CD4-positive, alpha-beta memory T cell (primary cell): ENCODE data around the gene PXYLP1. TPM values are rescaled to one million over a fixed set of nuclear protein-coding genes. Genes with fewer than 3 reads are reported as not detected.

Source experiments
- CTCF ChIA-PET: fragments of 350-600 bp; sonication (Branson Sonifier 250); formaldehyde crosslinking; loops from one replicate; lab custom pipeline; 2021; ENCODE audit warnings: inconsistent platforms; ENCODE audit not compliant: partially characterized antibody; lab: Charles Lee
- POLR2A ChIA-PET: fragments of 350-600 bp; sonication (Branson Sonifier 250); formaldehyde crosslinking; loops from one replicate; lab custom pipeline; 2021; ENCODE audit not compliant: partially characterized antibody; lab: Charles Lee
- DNase-seq, 5 donors: peaks; one replicate each; pipeline versions ENCODE4 v3.0.0 to v3.0.0-alpha.2; 2020 to 2022; ENCODE audit warnings: mixed read lengths in 1 of 5
- H3K27ac ChIP-seq: one replicate; pipeline ENCODE4 v1.7.0; 2013; ENCODE audit warnings: low read depth, low read length
- H3K27me3 ChIP-seq: 2 replicates; pipeline ENCODE4 v1.7.0; 2013; ENCODE audit warnings: mild to moderate bottlenecking, low read length, moderate library complexity; ENCODE audit not compliant: insufficient read depth
- H3K36me3 ChIP-seq: 2 replicates; pipeline ENCODE4 v1.7.0; 2013; ENCODE audit warnings: mild to moderate bottlenecking, low read length, moderate library complexity; ENCODE audit not compliant: insufficient read depth
- H3K4me1 ChIP-seq: 2 replicates; pipeline ENCODE4 v1.7.0; 2013; ENCODE audit warnings: mild to moderate bottlenecking, low read length, moderate library complexity; ENCODE audit not compliant: insufficient read depth
- H3K4me3 ChIP-seq, 2 donors: one replicate each; pipeline ENCODE4 v1.7.0; 2013; ENCODE audit warnings: low read length in 2 of 2, mild to moderate bottlenecking in 1 of 2
- H3K9me3 ChIP-seq, 2 donors: one replicate each; pipeline ENCODE4 v1.7.0; 2013; ENCODE audit warnings: low read length in 2 of 2, control low read depth in 1 of 2; ENCODE audit not compliant: control insufficient read depth in 1 of 2
- H3K27ac Mint-ChIP-seq, 7 donors: one replicate each; pipeline ENCODE4 v1.8.0; 2020 to 2021; ENCODE audit warnings: mixed read lengths in 7 of 7, mild to moderate bottlenecking in 6 of 7, inconsistent platforms in 3 of 7, moderate library complexity in 3 of 7
- H3K27me3 Mint-ChIP-seq, 2 donors: one replicate each; pipeline ENCODE4 v1.8.0; 2020 to 2021; ENCODE audit warnings: mixed read lengths in 2 of 2
- H3K36me3 Mint-ChIP-seq, 2 donors: one replicate each; pipeline ENCODE4 v1.8.0; 2020 to 2021; ENCODE audit warnings: mixed read lengths in 2 of 2, inconsistent platforms in 1 of 2, mild to moderate bottlenecking in 1 of 2
- H3K4me1 Mint-ChIP-seq, 4 donors: one replicate each; pipeline ENCODE4 v1.8.0; 2020 to 2021; ENCODE audit warnings: mixed read lengths in 4 of 4, mild to moderate bottlenecking in 1 of 4
- H3K4me3 Mint-ChIP-seq, 8 donors: one replicate each; pipeline ENCODE4 v1.8.0; 2020 to 2021; ENCODE audit warnings: mixed read lengths in 8 of 8, mild to moderate bottlenecking in 7 of 8, moderate library complexity in 6 of 8, inconsistent platforms in 3 of 8
- H3K9me3 Mint-ChIP-seq, 8 donors: one replicate each; pipeline ENCODE4 v1.8.0; 2020 to 2021; ENCODE audit warnings: mixed read lengths in 8 of 8, mild to moderate bottlenecking in 5 of 8, inconsistent platforms in 3 of 8, moderate library complexity in 1 of 8
- intact Hi-C: fragments of 100-400 bp; cut with micrococcal nuclease; formaldehyde crosslinking; loops from one replicate; pipeline ENCODE4 v1.15.1; 2023
- polyA plus RNA-seq, 2 donors: library from polyadenylated mRNA; unstranded; fragments of 300-500 nt; fragmentation: Illumina TruSeq; gene quantifications; one replicate each; pipeline ENCODE4 v1.2.3, GENCODE V29; 2021
- total RNA-seq, 2 experiments: library from RNA; stranded (reverse); gene quantifications; one replicate each; pipeline ENCODE4 v1.2.3, GENCODE V29; 2021

The PXYLP1 gene
- total RNA-seq (10 to 100 TPM; 17.2 to 22.6 TPM), polyA plus RNA-seq (1 to 10 TPM; 5.2 to 6.9 TPM)

GRCh38 chr3:141231101-141231951 is at the start of gene PXYLP1:
Gene PXYLP1, plus strand, starts transcription at chr3:141231825. Its CDS starts 28,351 bp downstream, at chr3:141260176.
- H3K4me1 Mint-ChIP-seq: peaks cover 28 to 59% (median 43%) of the 10 kb centered on the region in 4 donors
- intact Hi-C loops: loop anchor here (1.0 to 10.0 kb wide), 9 partner anchors 25 to 1343 kb away; partner anchors contain the start of genes ATR, RNF7, SLC25A36 and XRN1
- peaks cover 27% of the 10 kb centered on the region for H3K4me1 ChIP-seq

DNA sequence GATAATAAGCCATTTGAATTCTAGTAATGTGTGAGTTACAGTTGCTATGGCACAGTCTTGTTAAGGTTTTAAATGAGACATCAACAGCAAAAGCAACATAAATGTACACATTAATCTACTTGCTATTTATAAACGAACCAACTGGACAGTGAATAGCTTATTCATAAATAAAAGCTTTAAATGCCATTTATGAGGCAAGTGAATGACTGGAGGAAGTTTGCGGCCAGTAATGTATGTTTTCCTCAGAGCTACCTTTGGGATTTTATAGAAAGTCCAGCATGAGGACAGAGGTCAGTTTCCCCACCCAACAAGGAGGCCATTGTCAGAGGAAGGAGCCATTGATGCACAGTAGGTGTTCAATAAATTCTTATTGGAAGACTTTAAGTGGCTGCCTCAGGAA is 48.0 kb upstream of the PXYLP1 start:
- no peaks in the 10 kb centered on the region for H3K9me3 ChIP-seq
- POLR2A ChIA-PET: no interaction called here
- H3K36me3 Mint-ChIP-seq: peaks cover 0 to 5% of the 10 kb centered on the region in 2 donors
- CTCF ChIA-PET: interaction anchor here (1.3 to 1.7 kb wide), 3 partner anchors 8 to 184 kb away, joined by 3 to 9 read pairs (median 3); no protein-coding TSS in a partner anchor
- intact Hi-C loops: no loop called here
- DNase-seq: no peak
- no peak overlapping the region for H3K4me3 Mint-ChIP-seq
- no peaks in the 10 kb centered on the region for H3K27me3 ChIP-seq
- H3K27me3 Mint-ChIP-seq: peaks cover 0 to 2% of the 10 kb centered on the region in 2 donors
- no peak overlapping the region for H3K4me3 ChIP-seq
- H3K27ac ChIP-seq: no peak overlapping the region
- no peaks in the 10 kb centered on the region for H3K4me1 Mint-ChIP-seq
- H3K9me3 Mint-ChIP-seq: peaks cover 0 to 18% (median 11%) of the 10 kb centered on the region in 8 donors
- H3K27ac Mint-ChIP-seq: no peak overlapping the region
- no peaks in the 10 kb centered on the region for H3K36me3 ChIP-seq
- H3K4me1 ChIP-seq: no peaks in the 10 kb centered on the region

More at GRCh38 chr3:141231101-141231951, at the start of gene PXYLP1:
- ChIA-PET POLR2A (interaction anchor here (0.6 to 3.9 kb wide), 44 partner anchors 8 to 1771 kb away, joined by 3 to 130 read pairs (median 4); partner anchors contain the start of genes ATR, RASA2 and U2SURP), CTCF (interaction anchor here (0.6 to 7.6 kb wide), 25 partner anchors 10 to 647 kb away, joined by 3 to 180 read pairs (median 4); no protein-coding TSS in a partner anchor)
- Mint-ChIP-seq H3K4me3 (peak within 1 kb of the TSS; percentile 87 to 98 (median 93)), H3K27ac (peak within 1 kb of the TSS; percentile 92 to 98 (median 96)), H3K27me3 (peaks cover 0 to 2% of the 10 kb centered on the region in 2 donors), H3K36me3 (peaks cover 8 to 13% of the 10 kb centered on the region in 2 donors), H3K9me3 (no peaks in the 10 kb centered on the region)
- Histone ChIP-seq H3K9me3 (no peaks in the 10 kb centered on the region), H3K27ac (peak within 1 kb of the TSS; percentile 81), H3K27me3 (no peaks in the 10 kb centered on the region), H3K4me3 (peak within 1 kb of the TSS; percentile 38 to 93), H3K36me3 (no peaks in the 10 kb centered on the region)
- peak; percentile 88 to 90 (median 89) for DNase-seq

- intact Hi-C loops: no loop called here
These were observed 47.2 kb upstream of the PXYLP1 start for GRCh38 chr3:141184430-141184829.

GRCh38 chr3:141191097-141191749 is 40.4 kb upstream of the PXYLP1 start:
- no peaks in the 10 kb centered on the region for H3K9me3 ChIP-seq
- H3K4me1 Mint-ChIP-seq: peaks cover 5 to 14% (median 9%) of the 10 kb centered on the region in 4 donors
- H3K27me3 ChIP-seq: no peaks in the 10 kb centered on the region
- H3K4me3 Mint-ChIP-seq: no peak overlapping the region
- no peak overlapping the region for H3K27ac ChIP-seq
- H3K9me3 Mint-ChIP-seq: peaks cover 0 to 8% (median 0%) of the 10 kb centered on the region in 8 donors
- H3K36me3 ChIP-seq: no peaks in the 10 kb centered on the region
- ChIA-PET CTCF (interaction anchor here (0.8 to 4.6 kb wide), 18 partner anchors 8 to 292 kb away, joined by 3 to 35 read pairs (median 5); partner anchors contain the start of gene PXYLP1), POLR2A (interaction anchor here (0.8 kb wide), 2 partner anchors 75 to 191 kb away, joined by 3 read pairs; no protein-coding TSS in a partner anchor)
- intact Hi-C loops: loop anchor here (10.0 kb wide), 1 partner anchor 266 kb away; no protein-coding TSS in a partner anchor
- peaks cover 6% of the 10 kb centered on the region for H3K4me1 ChIP-seq
- no peak for DNase-seq
- H3K27ac Mint-ChIP-seq: no peak overlapping the region
- peaks cover 12 to 13% of the 10 kb centered on the region in 2 donors for H3K27me3 Mint-ChIP-seq
- peaks cover 0 to 7% of the 10 kb centered on the region in 2 donors for H3K36me3 Mint-ChIP-seq
- H3K4me3 ChIP-seq: no peak overlapping the region

More at GRCh38 chr3:141184430-141184829, 47.2 kb upstream of the PXYLP1 start:
- Histone ChIP-seq H3K36me3 (no peaks in the 10 kb centered on the region), H3K27me3 (no peaks in the 10 kb centered on the region), H3K9me3 (no peaks in the 10 kb centered on the region), H3K4me3 (no peak overlapping the region), H3K4me1 (no peaks in the 10 kb centered on the region), H3K27ac (no peak overlapping the region)
- no peaks in the 10 kb centered on the region for H3K4me1 Mint-ChIP-seq
- H3K36me3 Mint-ChIP-seq: peaks cover 0 to 5% of the 10 kb centered on the region in 2 donors
- CTCF ChIA-PET: interaction anchor here (1.3 to 1.7 kb wide), 3 partner anchors 7 to 185 kb away, joined by 3 to 9 read pairs (median 3); no protein-coding TSS in a partner anchor
- H3K4me3 Mint-ChIP-seq: no peak overlapping the region
- H3K27ac Mint-ChIP-seq: no peak overlapping the region
- peaks cover 0 to 2% of the 10 kb centered on the region in 2 donors for H3K27me3 Mint-ChIP-seq
- POLR2A ChIA-PET: no interaction called here
- peaks cover 0 to 17% (median 9%) of the 10 kb centered on the region in 8 donors for H3K9me3 Mint-ChIP-seq
- no peak for DNase-seq

DNA sequence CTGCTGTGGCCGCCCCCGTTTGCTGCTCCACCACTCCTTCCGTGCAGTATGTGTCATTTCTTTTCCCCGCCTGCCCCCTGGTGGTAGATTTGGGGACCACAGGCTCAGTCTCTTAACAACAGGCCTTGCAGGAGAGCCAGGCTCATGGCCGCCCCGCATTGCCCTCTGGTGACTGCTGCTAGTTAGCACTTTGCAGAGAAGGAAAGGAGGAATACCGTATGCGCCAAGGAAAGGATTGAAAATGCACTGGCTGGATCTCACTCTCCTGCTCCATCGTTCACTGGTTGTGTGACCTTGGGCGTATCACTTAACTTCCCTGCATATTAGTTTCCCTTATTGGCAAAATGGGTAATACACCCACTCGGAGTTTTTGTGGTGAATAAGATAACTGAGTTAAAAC is 39.3 kb upstream of the PXYLP1 start:
- Histone ChIP-seq H3K4me1 (peaks cover 6% of the 10 kb centered on the region), H3K27me3 (no peaks in the 10 kb centered on the region), H3K4me3 (no peak overlapping the region), H3K27ac (no peak overlapping the region), H3K36me3 (no peaks in the 10 kb centered on the region), H3K9me3 (no peaks in the 10 kb centered on the region)
- H3K36me3 Mint-ChIP-seq: peaks cover 0 to 7% of the 10 kb centered on the region in 2 donors
- POLR2A ChIA-PET: interaction anchor here (0.8 kb wide), 2 partner anchors 74 to 192 kb away, joined by 3 read pairs; no protein-coding TSS in a partner anchor
- CTCF ChIA-PET: interaction anchor here (0.6 to 4.6 kb wide), 22 partner anchors 9 to 294 kb away, joined by 3 to 35 read pairs (median 4); partner anchors contain the start of gene PXYLP1
- peak; percentile 91 to 93 (median 91) for DNase-seq
- peaks cover 0 to 10% (median 0%) of the 10 kb centered on the region in 8 donors for H3K9me3 Mint-ChIP-seq
- H3K4me1 Mint-ChIP-seq: peaks cover 5 to 14% (median 9%) of the 10 kb centered on the region in 4 donors
- H3K27ac Mint-ChIP-seq: peak overlapping the region in 5 of 7 donors; percentile 2 to 78 (median 33)
- no peak overlapping the region for H3K4me3 Mint-ChIP-seq
- peaks cover 13 to 14% of the 10 kb centered on the region in 2 donors for H3K27me3 Mint-ChIP-seq
- intact Hi-C loops: loop anchor here (1.0 to 10.0 kb wide), 6 partner anchors 38 to 268 kb away; partner anchors contain the start of gene PXYLP1

DNA sequence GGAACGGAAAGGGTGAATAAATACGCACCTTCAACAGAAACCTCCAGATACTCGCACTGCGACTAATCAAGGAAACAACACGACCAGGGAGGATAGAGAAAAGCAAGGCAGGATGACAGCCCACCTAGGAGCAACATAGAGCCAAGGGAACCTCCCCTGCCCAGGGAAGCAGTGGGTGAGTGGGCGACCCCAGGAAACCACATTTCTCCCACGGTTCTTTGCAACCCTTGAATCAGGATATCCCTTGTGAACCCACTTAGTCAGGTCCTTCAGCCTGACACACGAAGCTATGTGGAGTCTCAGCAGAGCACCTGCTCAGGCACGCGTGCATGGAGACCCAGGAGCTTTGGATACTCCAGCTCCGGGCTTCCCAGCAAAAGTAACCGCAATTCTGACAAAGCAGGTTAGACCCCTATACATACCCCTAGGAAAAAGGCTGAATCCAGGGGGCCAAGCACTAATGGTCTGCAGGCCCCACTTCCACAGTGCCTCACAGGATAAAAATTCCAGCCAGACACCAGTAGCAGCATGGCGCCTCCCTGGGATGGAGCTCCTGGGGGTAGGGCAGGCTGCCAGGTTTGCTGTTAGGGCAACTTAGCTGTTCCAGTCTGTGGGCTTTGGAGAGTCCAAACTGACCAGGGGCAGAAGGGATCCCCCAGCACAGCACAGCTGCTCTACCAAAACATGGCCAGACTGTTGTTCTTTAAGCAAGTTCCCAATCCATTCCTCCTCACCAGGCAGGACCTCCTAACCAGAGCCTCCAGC is 38.4 kb upstream of the PXYLP1 start:
- Mint-ChIP-seq H3K4me1 (peaks cover 5 to 14% (median 9%) of the 10 kb centered on the region in 4 donors), H3K27ac (no peak overlapping the region), H3K36me3 (peaks cover 0 to 7% of the 10 kb centered on the region in 2 donors), H3K4me3 (no peak overlapping the region), H3K27me3 (peaks cover 13 to 19% of the 10 kb centered on the region in 2 donors), H3K9me3 (peaks cover 0 to 10% (median 0%) of the 10 kb centered on the region in 8 donors)
- no peak for DNase-seq
- intact Hi-C loops: loop anchor here (2.0 to 10.0 kb wide), 3 partner anchors 38 to 268 kb away; partner anchors contain the start of gene PXYLP1
- CTCF ChIA-PET: interaction anchor here (1.2 to 4.6 kb wide), 9 partner anchors 8 to 295 kb away, joined by 3 to 35 read pairs (median 7); partner anchors contain the start of gene PXYLP1
- Histone ChIP-seq H3K27me3 (no peaks in the 10 kb centered on the region), H3K4me1 (peaks cover 6% of the 10 kb centered on the region), H3K4me3 (no peak overlapping the region), H3K9me3 (no peaks in the 10 kb centered on the region), H3K36me3 (no peaks in the 10 kb centered on the region), H3K27ac (no peak overlapping the region)
- POLR2A ChIA-PET: interaction anchor here (0.9 kb wide), 1 partner anchor 38 kb away, joined by 3 read pairs; the partner anchor contains the start of gene PXYLP1
